Measurements from ENCODE around the gene JTB.

- peak; percentile 92 for TF ChIP-seq ZNF384 (IDR thresholded peaks at IDR 0.05; ENCODE audit: low read depth, low read length)
- TF ChIP-seq RBM39 (optimal IDR thresholded peaks at IDR 0.05; ENCODE audit: low read depth, low read length), result no peak
- no peak for TF ChIP-seq ZZZ3 (IDR thresholded peaks at IDR 0.05)
- peak; percentile 95; the same call in 1 of the 2 replicates for TF ChIP-seq ATF6 (CRISPR knock-in tag; IDR thresholded peaks at IDR 0.05)
- no peak for TF ChIP-seq ZNF766 (CRISPR knock-in tag; conservative IDR thresholded peaks at IDR 0.05)
- TF ChIP-seq, protein P1, sequence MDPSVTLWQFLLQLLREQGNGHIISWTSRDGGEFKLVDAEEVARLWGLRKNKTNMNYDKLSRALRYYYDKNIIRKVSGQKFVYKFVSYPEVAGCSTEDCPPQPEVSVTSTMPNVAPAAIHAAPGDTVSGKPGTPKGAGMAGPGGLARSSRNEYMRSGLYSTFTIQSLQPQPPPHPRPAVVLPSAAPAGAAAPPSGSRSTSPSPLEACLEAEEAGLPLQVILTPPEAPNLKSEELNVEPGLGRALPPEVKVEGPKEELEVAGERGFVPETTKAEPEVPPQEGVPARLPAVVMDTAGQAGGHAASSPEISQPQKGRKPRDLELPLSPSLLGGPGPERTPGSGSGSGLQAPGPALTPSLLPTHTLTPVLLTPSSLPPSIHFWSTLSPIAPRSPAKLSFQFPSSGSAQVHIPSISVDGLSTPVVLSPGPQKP (CRISPR knock-in tag; IDR thresholded peaks at IDR 0.05), result no peak
- TF ChIP-seq SIN3A (IDR thresholded peaks at IDR 0.05; ENCODE audit: borderline replicate concordance in 2 of 2, control insufficient read depth in 1 of 2, low read depth in 2 of 2, low read length in 2 of 2), result peak; percentile 41 to 60; a peak in 2 of 4 replicates
- TF ChIP-seq IRF2 (CRISPR knock-in tag; IDR thresholded peaks at IDR 0.05), result no peak
- peak; percentile 32; the same call in 1 of the 2 replicates for TF ChIP-seq STAG1 (CRISPR knock-in tag; IDR thresholded peaks at IDR 0.05; ENCODE audit: borderline replicate concordance)
- TF ChIP-seq ZNF57 (CRISPR knock-in tag; IDR thresholded peaks at IDR 0.05), result no peak
These were observed 10.1 kb downstream of the JTB start, which contains the start of gene CREB3L4 for GRCh38 chr1:153967107-153967999.
